DND-41 (cell line): ENCODE measurements around the gene SPACA5.

Experiments used
- ATAC-seq: fragments of 200-7000 bp; cut with Tn5 transposase; 3 replicates; pipeline ENCODE4 v1.9.1; 2021; ENCODE audit warnings: low read depth; ENCODE audit not compliant: insufficient read depth
- DNase-seq: peaks from one replicate; pipeline ENCODE4 v3.0.0-alpha.2; 2020
- H2AFZ ChIP-seq: 2 replicates; pipeline ENCODE4 v1.6.0; 2012; ENCODE audit warnings: low read depth, low read length
- H3K27ac ChIP-seq: 2 replicates; pipeline ENCODE4 v1.5.1; 2012; ENCODE audit warnings: low read length, inconsistent platforms
- H3K27me3 ChIP-seq: fragments of 200-600 bp; sonication (generic); 2 replicates; pipeline ENCODE4 v1.6.0; 2012; ENCODE audit warnings: low read length, mild to moderate bottlenecking, inconsistent platforms; ENCODE audit not compliant: insufficient read depth, poor library complexity
- H3K36me3 ChIP-seq: 2 replicates; pipeline ENCODE4 v1.5.1; 2012; ENCODE audit warnings: low read length, inconsistent platforms; ENCODE audit not compliant: insufficient read depth
- H3K4me1 ChIP-seq: 2 replicates; pipeline ENCODE4 v1.5.1; 2012; ENCODE audit warnings: mild to moderate bottlenecking, low read length; ENCODE audit not compliant: insufficient read depth
- H3K4me2 ChIP-seq: 2 replicates; pipeline ENCODE4 v1.6.0; 2012; ENCODE audit warnings: mild to moderate bottlenecking, moderate library complexity, low read length, inconsistent platforms; ENCODE audit not compliant: insufficient read depth
- H3K4me3 ChIP-seq, 2 experiments: fragments of 200-600 bp in 1 of 2; shearing (Covaris generic) in 1 of 2; 2 replicates each; pipeline ENCODE4 v1.5.1; 2012 to 2016; ENCODE audit warnings: inconsistent platforms in 2 of 2, low read length in 2 of 2, mild to moderate bottlenecking in 2 of 2, low read depth in 1 of 2, moderate library complexity in 1 of 2
- H3K79me2 ChIP-seq: 2 replicates; pipeline ENCODE4 v1.6.0; 2012; ENCODE audit warnings: low read length, inconsistent platforms; ENCODE audit not compliant: insufficient read depth
- H3K9ac ChIP-seq: 2 replicates; pipeline ENCODE4 v1.6.0; 2012; ENCODE audit warnings: low read depth, mild to moderate bottlenecking, inconsistent platforms, low read length, moderate library complexity
- H3K9me3 ChIP-seq: 2 replicates; pipeline ENCODE4 v1.5.1; 2012; ENCODE audit warnings: low read length, moderate library complexity, mild to moderate bottlenecking, inconsistent platforms; ENCODE audit not compliant: insufficient read depth, severe bottlenecking
- H4K20me1 ChIP-seq: 2 replicates; pipeline ENCODE4 v1.6.0; 2012; ENCODE audit warnings: low read length; ENCODE audit not compliant: insufficient read depth
- EZH2 ChIP-seq: IDR thresholded peaks from 3 replicates; pipeline ENCODE4 v1.6.1; 2012; ENCODE audit warnings: borderline replicate concordance, low read depth, mild to moderate bottlenecking, moderate library complexity, low read length, inconsistent platforms; ENCODE audit not compliant: severe bottlenecking
- TF ChIP-seq, protein P1 (sequence below): IDR thresholded peaks from 2 replicates; pipeline ENCODE4 v1.5.1; 2012; ENCODE audit warnings: borderline replicate concordance, low read length, moderate library complexity, mild to moderate bottlenecking; ENCODE audit not compliant: poor library complexity, severe bottlenecking; ENCODE audit errors: extremely low read depth

SPACA5 gene

GRCh38 chrX:48059296-48059639 lies 52.5 kb downstream of the SPACA5 start:
- no peak for TF ChIP-seq EZH2
- TF ChIP-seq, protein P1, sequence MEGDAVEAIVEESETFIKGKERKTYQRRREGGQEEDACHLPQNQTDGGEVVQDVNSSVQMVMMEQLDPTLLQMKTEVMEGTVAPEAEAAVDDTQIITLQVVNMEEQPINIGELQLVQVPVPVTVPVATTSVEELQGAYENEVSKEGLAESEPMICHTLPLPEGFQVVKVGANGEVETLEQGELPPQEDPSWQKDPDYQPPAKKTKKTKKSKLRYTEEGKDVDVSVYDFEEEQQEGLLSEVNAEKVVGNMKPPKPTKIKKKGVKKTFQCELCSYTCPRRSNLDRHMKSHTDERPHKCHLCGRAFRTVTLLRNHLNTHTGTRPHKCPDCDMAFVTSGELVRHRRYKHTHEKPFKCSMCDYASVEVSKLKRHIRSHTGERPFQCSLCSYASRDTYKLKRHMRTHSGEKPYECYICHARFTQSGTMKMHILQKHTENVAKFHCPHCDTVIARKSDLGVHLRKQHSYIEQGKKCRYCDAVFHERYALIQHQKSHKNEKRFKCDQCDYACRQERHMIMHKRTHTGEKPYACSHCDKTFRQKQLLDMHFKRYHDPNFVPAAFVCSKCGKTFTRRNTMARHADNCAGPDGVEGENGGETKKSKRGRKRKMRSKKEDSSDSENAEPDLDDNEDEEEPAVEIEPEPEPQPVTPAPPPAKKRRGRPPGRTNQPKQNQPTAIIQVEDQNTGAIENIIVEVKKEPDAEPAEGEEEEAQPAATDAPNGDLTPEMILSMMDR, result no peak
- ATAC-seq (no peak), DNase-seq (no peak)
- H3K79me2 ChIP-seq, result no peaks in the 10 kb centered on the region
- no peak overlapping the region for H3K4me3 ChIP-seq
- H3K27ac ChIP-seq, result no peak overlapping the region
- no peaks in the 10 kb centered on the region for H3K9me3 ChIP-seq
- no peaks in the 10 kb centered on the region for H4K20me1 ChIP-seq
- no peaks in the 10 kb centered on the region for H3K4me1 ChIP-seq
- H3K9ac ChIP-seq, result no peak overlapping the region
- no peak overlapping the region for H2AFZ ChIP-seq
- no peak overlapping the region for H3K4me2 ChIP-seq
- H3K36me3 ChIP-seq, result no peaks in the 10 kb centered on the region
- H3K27me3 ChIP-seq, result no peaks in the 10 kb centered on the region
